Pancreas (tissue), 10 donors: ENCODE results near the gene COX19. TPM values are rescaled to one million over a fixed set of nuclear protein-coding genes. Genes with fewer than 3 reads are reported as not detected.
A peak's percentile ranks its signal among the peaks of the same experiment; 100 is the strongest.

Experiments
- ATAC-seq, 4 donors: fragments of 200-7000 bp; cut with Tn5 transposase; one replicate each; pipeline versions ENCODE4 v1.8.0 to v1.9.1; 2020; ENCODE audit warnings: mild to moderate bottlenecking in 4 of 4, moderate library complexity in 4 of 4
- DNase-seq, 6 donors: peaks; one replicate each; pipeline ENCODE4 v3.0.0-alpha.2; 2020
- FAIRE-seq: peaks from 2 replicates; lab custom pipeline; 2012; peaks lifted over from hg19 to GRCh38; lab: Jason Lieb, UNC
- H3K27ac ChIP-seq, 4 donors: fragments of 200-600 bp; sonication (generic); 1 replicate in 3 of 4; 2 replicates in 1 of 4; pipeline versions ENCODE4 v1.5.0 to v1.8.0; 2020
- H3K27me3 ChIP-seq, 4 donors: fragments of 200-600 bp; one replicate each; pipeline ENCODE4 v1.8.0; 2021
- H3K36me3 ChIP-seq, 3 donors: fragments of 200-600 bp; sonication (generic) in 1 of 3; one replicate each; pipeline versions ENCODE4 v1.5.0 to v1.8.0; 2020 to 2021
- H3K4me1 ChIP-seq, 3 donors: fragments of 200-600 bp; one replicate each; pipeline ENCODE4 v1.8.0; 2021
- H3K4me3 ChIP-seq, 4 donors: fragments of 200-600 bp; sonication (generic) in 2 of 4; one replicate each; pipeline versions ENCODE4 v1.5.0 to v1.8.0; 2020 to 2021
- H3K9me3 ChIP-seq, 4 donors: fragments of 200-600 bp; one replicate each; pipeline ENCODE4 v1.8.0; 2021
- WGBS, 2 donors: extraction: QIAGEN DNeasy Blood & Tissue Kit; methylation state at CpG; one replicate each; pipeline ENCODE4 v1.1.7; 2013; 5-methylcytosine and 5-hydroxymethylcytosine counted together
- intact Hi-C, 3 donors: fragments of 100-400 bp; cut with DNase I; formaldehyde crosslinking; loops; one replicate each; pipeline versions ENCODE4 v1.11.1 to v1.14.2; 2022
- polyA plus RNA-seq, 2 donors: library from polyadenylated mRNA; stranded (reverse); fragments of 200-250 nt; gene quantifications; one replicate each; pipeline ENCODE4 v1.2.3, GENCODE V29; 2013
- total RNA-seq, 6 donors: library from RNA; stranded (reverse); fragmentation: NEBNext Ultra II Directional in 4 of 6; extraction: Animal tissue kit (Norgen Biotek cat#: 25700) in 4 of 6; gene quantifications; one replicate each; pipeline versions ENCODE4 v1.2.1 to v1.2.4, GENCODE V29; 2021 to 2023
- TF ChIP-seq, protein P1 (sequence below), 4 donors: fragments of 200-600 bp; sonication (generic) in 3 of 4; IDR thresholded peaks; one replicate each; pipeline versions ENCODE4 v1.5.0 to v1.8.0; 2021; ENCODE audit warnings: antibody characterized with exemption in 4 of 4
- donor health status: healthy with polysubstance abuse.
- donor health status: DM: no; HTN: no; CAD: no; lungs with moderate emphysema.
- donor health status: DM: no; HTN: no; CAD: no.
- donor health status: control.
- donor health status: control.
- donor health status: Bipolar disorder and iron deficiency.
- donor health status: DM: yes; HTN: yes; CAD: no.
- donor health status: DM: no; HTN: no; CAD: no.
- donor health status: DM: no; HTN: no; CAD: no.
- donor health status: DM: yes; HTN: yes; CAD: no.

COX19 gene
- total and polyA plus RNA-seq, 8 donors, result 4.2 to 9.1 (median 6.4) TPM

GRCh38 chr7:996079-996872, 20.9 kb upstream of the COX19 start:
- DNase-seq, result peak in 2 of 6 donors; percentile 34 to 77
- no peak for ATAC-seq
- peaks cover 0 to 7% (median 7%) of the 10 kb centered on the region in 3 donors for H3K36me3 ChIP-seq
- no peak overlapping the region for H3K27ac ChIP-seq
- H3K9me3 ChIP-seq, result no peaks in the 10 kb centered on the region
- H3K4me1 ChIP-seq, result no peaks in the 10 kb centered on the region
- no peak for FAIRE-seq
- intact Hi-C loops, result loop anchor here in 1 of 3 donors (5.0 to 10.0 kb wide), 2 partner anchors 66 to 149 kb away; no protein-coding TSS in a partner anchor
- no peaks in the 10 kb centered on the region for H3K27me3 ChIP-seq
- WGBS, 2 donors, result 91 to 92% methylated on average over 37 to 38 of the region's 38 CpGs
- TF ChIP-seq, protein P1, sequence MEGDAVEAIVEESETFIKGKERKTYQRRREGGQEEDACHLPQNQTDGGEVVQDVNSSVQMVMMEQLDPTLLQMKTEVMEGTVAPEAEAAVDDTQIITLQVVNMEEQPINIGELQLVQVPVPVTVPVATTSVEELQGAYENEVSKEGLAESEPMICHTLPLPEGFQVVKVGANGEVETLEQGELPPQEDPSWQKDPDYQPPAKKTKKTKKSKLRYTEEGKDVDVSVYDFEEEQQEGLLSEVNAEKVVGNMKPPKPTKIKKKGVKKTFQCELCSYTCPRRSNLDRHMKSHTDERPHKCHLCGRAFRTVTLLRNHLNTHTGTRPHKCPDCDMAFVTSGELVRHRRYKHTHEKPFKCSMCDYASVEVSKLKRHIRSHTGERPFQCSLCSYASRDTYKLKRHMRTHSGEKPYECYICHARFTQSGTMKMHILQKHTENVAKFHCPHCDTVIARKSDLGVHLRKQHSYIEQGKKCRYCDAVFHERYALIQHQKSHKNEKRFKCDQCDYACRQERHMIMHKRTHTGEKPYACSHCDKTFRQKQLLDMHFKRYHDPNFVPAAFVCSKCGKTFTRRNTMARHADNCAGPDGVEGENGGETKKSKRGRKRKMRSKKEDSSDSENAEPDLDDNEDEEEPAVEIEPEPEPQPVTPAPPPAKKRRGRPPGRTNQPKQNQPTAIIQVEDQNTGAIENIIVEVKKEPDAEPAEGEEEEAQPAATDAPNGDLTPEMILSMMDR (IDR thresholded peaks at IDR 0.05), result no peak
- no peak overlapping the region for H3K4me3 ChIP-seq

DNA sequence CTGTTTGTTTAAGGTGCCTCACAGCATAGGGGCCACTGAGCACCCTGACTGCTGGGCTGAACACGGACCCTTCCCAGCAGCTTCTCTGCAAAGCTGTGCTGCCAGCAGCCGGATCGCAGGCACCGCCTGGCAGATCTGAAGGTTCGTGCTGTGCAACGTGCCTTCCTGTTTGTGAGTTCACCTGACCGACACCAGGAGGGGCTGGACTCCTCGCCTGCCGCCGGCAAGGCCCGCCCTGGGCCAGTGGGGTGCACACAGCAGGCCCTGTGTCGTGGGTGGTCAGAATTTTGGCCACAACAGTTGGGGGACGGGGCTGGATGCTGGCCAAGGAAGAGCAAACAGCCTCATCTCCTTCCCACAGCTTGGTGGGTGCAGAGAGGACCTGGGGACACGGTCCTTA, 20.2 kb upstream of the COX19 start:
- H3K27me3 ChIP-seq, result no peaks in the 10 kb centered on the region
- H3K4me3 ChIP-seq, result no peak overlapping the region
- TF ChIP-seq, protein P1 (IDR thresholded peaks at IDR 0.05), result no peak
- WGBS, 2 donors, result 89 to 94% methylated on average over 14 of the region's 14 CpGs
- H3K9me3 ChIP-seq, result no peaks in the 10 kb centered on the region
- peaks cover 0 to 7% (median 7%) of the 10 kb centered on the region in 3 donors for H3K36me3 ChIP-seq
- H3K27ac ChIP-seq, result no peak overlapping the region
- DNase-seq (peak in 2 of 6 donors; percentile 45 to 60), ATAC-seq (no peak), FAIRE-seq (no peak)
- intact Hi-C loops, result loop anchor here in 1 of 3 donors (5.0 to 10.0 kb wide), 2 partner anchors 67 to 149 kb away; no protein-coding TSS in a partner anchor
- no peaks in the 10 kb centered on the region for H3K4me1 ChIP-seq

DNA sequence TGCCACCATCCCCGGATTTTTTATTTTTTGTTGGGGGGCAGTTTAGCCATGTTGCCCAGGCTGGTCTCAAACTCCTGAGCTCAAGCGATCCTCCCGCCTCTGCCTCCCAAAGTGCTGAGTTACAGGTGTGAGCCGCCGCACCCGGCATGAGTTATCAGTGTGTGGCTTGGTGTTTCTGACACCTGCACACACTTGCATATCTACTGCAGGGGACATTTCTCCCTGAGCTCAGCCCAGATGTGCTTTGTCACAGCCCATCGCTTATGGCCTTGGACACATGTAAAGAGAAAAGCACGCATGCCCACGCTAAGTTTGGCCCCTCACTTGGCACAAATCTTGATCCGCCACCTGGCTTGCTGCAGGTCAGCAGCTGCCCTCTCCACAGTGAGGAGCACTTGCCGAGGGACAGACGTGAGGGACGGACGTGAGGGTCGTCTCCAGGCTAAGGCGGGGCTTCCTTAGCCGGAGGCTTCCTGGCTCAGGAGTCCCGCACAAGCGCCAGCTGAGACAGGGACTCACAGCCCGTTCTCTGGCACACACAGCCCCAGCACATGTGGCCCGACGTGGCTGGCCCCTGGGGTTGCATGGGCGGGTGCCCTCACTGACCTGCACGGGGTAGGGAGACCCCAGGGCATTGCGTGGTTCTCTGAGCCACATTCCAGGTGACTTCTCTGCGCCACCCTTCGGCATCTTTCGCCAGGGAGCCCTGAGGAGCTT, 19.4 kb upstream of the COX19 start:
- Histone ChIP-seq H3K27ac (no peak overlapping the region), H3K27me3 (no peaks in the 10 kb centered on the region), H3K4me3 (no peak overlapping the region), H3K9me3 (no peaks in the 10 kb centered on the region), H3K36me3 (peaks cover 0 to 7% (median 5%) of the 10 kb centered on the region in 3 donors), H3K4me1 (no peaks in the 10 kb centered on the region)
- ATAC-seq, result no peak
- WGBS, 2 donors, result 59 to 63% methylated on average over 28 of the region's 28 CpGs
- DNase-seq, result peak in 2 of 6 donors; percentile 35 to 67
- no peak for FAIRE-seq
- TF ChIP-seq, protein P1 (IDR thresholded peaks at IDR 0.05), result no peak
- intact Hi-C loops, result loop anchor here (5.0 to 10.0 kb wide), 3 partner anchors 68 to 150 kb away; no protein-coding TSS in a partner anchor

- no peak for FAIRE-seq
- TF ChIP-seq, protein P1 (IDR thresholded peaks at IDR 0.05), result peak; percentile 98 to 100 (median 98)
- 18 to 20% methylated on average over 34 of the region's 34 CpGs for WGBS, 2 donors
Observed at GRCh38 chr7:992709-993607, 17.6 kb upstream of the COX19 start.

More at GRCh38 chr7:992709-993607, 17.6 kb upstream of the COX19 start:
- H3K36me3 ChIP-seq, result peaks cover 0 to 7% (median 0%) of the 10 kb centered on the region in 3 donors
- ATAC-seq (peak; percentile 94 to 98 (median 97)), DNase-seq (peak; percentile 96 to 100 (median 98))
- H3K4me1 ChIP-seq, result no peaks in the 10 kb centered on the region
- no peaks in the 10 kb centered on the region for H3K9me3 ChIP-seq
- H3K4me3 ChIP-seq, result no peak overlapping the region
- no peak overlapping the region for H3K27ac ChIP-seq
- intact Hi-C loops, result loop anchor here (5.0 to 10.0 kb wide), 3 partner anchors 69 to 152 kb away; no protein-coding TSS in a partner anchor
- no peaks in the 10 kb centered on the region for H3K27me3 ChIP-seq
